ENCODE data around the gene NR2F2. TPM values are rescaled to one million over a fixed set of nuclear protein-coding genes. Genes with fewer than 3 reads are reported as not detected.

The NR2F2 gene
- total and polyA plus RNA-seq, 2 of the 13 experiments (the other 11 are each of a cell fraction or from before 2014, with no cell fraction given) = 3.5 to 4.7 TPM

DNA sequence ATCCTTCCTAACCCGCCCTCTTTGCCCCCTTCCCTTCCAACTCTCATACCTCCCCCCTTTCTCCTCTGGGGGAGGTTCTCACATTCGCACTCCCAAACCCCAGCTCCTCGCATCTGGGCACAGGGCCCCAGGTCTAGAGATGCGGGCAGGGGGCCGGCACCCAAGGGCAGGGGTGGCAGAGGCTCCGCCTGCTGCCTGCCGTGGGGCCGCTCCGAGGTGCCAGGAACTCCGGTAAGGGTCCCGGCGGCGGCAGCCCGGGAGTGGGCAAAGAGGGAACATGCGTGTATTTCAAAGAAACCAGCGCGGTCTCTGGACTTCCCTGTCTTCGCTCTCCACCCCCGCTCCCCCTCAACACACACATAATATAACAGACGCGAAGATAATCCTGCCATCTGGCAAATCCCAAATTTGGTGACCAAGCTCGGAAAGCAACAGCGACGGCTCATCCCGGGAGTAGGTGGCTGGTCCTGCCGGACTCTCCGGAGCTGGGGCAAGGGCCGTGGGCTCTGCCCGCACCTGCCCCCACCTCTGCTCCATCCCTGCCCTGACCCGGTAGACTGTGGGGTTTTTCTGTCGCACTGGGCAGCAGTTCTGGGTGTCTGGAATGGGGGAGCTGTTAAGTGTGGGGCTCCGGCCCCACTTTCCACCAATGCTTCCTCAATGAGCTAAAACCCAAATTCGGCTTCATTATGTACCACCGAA is 31.0 kb downstream of the NR2F2 start:
- ATAC-seq = no peak
- no peaks in the 10 kb centered on the region for H3K36me3 ChIP-seq (replicated peaks in 1 of 2; ENCODE audit: control insufficient read depth in 1 of 2, insufficient read depth in 2 of 2, low read length in 2 of 2)
- H3K4me3 ChIP-seq (replicated peaks in 1 of 3; ENCODE audit: insufficient read depth in 1 of 3, low read depth in 2 of 3, low read length in 3 of 3) = no peak overlapping the region
- H3K27me3 ChIP-seq (ENCODE audit: control insufficient read depth in 1 of 2, insufficient read depth in 2 of 2, low read length in 2 of 2) = no peaks in the 10 kb centered on the region
- no peak overlapping the region for H3K27ac ChIP-seq (ENCODE audit: extremely low read length, insufficient read depth, low read length)
- no peak overlapping the region for H3K9ac ChIP-seq (ENCODE audit: insufficient read depth, low read depth, low read length)
- BruUV-seq (replicated peaks) = no TSS peak
- in situ Hi-C loops (cut with HindIII; ENCODE audit: extremely low pct_ligation_motif_present, low pct_unique_long_range_greater_than_20kb) (loop anchor here (25.0 kb wide), 1 partner anchor 1401 kb away; no protein-coding TSS in a partner anchor), intact Hi-C loops (cut with micrococcal nuclease; ENCODE audit: unreplicated experiment) (no loop called here)
- CTCF ChIA-PET (ENCODE audit: low intra/inter-chr PET ratio, low total read pairs) = no interaction called here
- H3K4me2 ChIP-seq (ENCODE audit: low read depth, low read length) = no peak overlapping the region
- FAIRE-seq = no peak
- H2AFZ ChIP-seq (ENCODE audit: low read length) = no peak overlapping the region
- no peak for DNase-seq (ENCODE audit: low spot score)
- POLR2A ChIA-PET = no interaction called here
- H3K4me1 ChIP-seq (ENCODE audit: insufficient read depth, low read length) = peaks cover 8% of the 10 kb centered on the region
- no peak for TF ChIP-seq HNF4A (CRISPR knock-in tag; IDR thresholded peaks at IDR 0.05)
- no peak for TF ChIP-seq RBM39 (IDR thresholded peaks at IDR 0.05; ENCODE audit: low read depth, low read length, poor library complexity, severe bottlenecking)
- TF ChIP-seq, protein P1, sequence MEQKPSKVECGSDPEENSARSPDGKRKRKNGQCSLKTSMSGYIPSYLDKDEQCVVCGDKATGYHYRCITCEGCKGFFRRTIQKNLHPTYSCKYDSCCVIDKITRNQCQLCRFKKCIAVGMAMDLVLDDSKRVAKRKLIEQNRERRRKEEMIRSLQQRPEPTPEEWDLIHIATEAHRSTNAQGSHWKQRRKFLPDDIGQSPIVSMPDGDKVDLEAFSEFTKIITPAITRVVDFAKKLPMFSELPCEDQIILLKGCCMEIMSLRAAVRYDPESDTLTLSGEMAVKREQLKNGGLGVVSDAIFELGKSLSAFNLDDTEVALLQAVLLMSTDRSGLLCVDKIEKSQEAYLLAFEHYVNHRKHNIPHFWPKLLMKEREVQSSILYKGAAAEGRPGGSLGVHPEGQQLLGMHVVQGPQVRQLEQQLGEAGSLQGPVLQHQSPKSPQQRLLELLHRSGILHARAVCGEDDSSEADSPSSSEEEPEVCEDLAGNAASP (CRISPR knock-in tag; IDR thresholded peaks at IDR 0.05; ENCODE audit: borderline replicate concordance) = no peak
- TF ChIP-seq, protein P2, sequence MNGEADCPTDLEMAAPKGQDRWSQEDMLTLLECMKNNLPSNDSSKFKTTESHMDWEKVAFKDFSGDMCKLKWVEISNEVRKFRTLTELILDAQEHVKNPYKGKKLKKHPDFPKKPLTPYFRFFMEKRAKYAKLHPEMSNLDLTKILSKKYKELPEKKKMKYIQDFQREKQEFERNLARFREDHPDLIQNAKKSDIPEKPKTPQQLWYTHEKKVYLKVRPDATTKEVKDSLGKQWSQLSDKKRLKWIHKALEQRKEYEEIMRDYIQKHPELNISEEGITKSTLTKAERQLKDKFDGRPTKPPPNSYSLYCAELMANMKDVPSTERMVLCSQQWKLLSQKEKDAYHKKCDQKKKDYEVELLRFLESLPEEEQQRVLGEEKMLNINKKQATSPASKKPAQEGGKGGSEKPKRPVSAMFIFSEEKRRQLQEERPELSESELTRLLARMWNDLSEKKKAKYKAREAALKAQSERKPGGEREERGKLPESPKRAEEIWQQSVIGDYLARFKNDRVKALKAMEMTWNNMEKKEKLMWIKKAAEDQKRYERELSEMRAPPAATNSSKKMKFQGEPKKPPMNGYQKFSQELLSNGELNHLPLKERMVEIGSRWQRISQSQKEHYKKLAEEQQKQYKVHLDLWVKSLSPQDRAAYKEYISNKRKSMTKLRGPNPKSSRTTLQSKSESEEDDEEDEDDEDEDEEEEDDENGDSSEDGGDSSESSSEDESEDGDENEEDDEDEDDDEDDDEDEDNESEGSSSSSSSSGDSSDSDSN (CRISPR knock-in tag; IDR thresholded peaks at IDR 0.05) = no peak
- 93% methylated on average over 29 of the region's 34 CpGs for WGBS (ENCODE audit: low lambda C conversion rate)
- no peaks in the 10 kb centered on the region for H4K20me1 ChIP-seq (ENCODE audit: insufficient read depth, low read length)
- no peaks in the 10 kb centered on the region for H3K79me2 ChIP-seq (ENCODE audit: insufficient read depth, low read length)
- H3K9me3 ChIP-seq (ENCODE audit: low read length) = no peaks in the 10 kb centered on the region
